ENCODE data around the gene ERH.

Gene ERH

GRCh38 chr14:69356903-69357543 lies 41.1 kb downstream of the ERH start:
- Mint-ChIP-seq H3K27ac (no peak overlapping the region), H3K4me3 (no peak overlapping the region), H3K36me3 (no peaks in the 10 kb centered on the region), H3K27me3 (peaks cover 21% of the 10 kb centered on the region), H3K4me1 (peaks cover 23% of the 10 kb centered on the region), H3K9me3 (no peaks in the 10 kb centered on the region)
- no peak for DNase-seq
- CTCF ChIA-PET = interaction anchor here (0.7 kb wide), 1 partner anchor 10 kb away, joined by 3 read pairs; no protein-coding TSS in a partner anchor

- no peak overlapping the region for H3K27ac Mint-ChIP-seq
Observed at GRCh38 chr14:69355607-69356281, 42.4 kb downstream of the ERH start.

GRCh38 chr14:69355154-69355597 lies 42.9 kb downstream of the ERH start:
- CTCF ChIA-PET = interaction anchor here (1.1 kb wide), 1 partner anchor 42 kb away, joined by 3 read pairs; no protein-coding TSS in a partner anchor
- Mint-ChIP-seq H3K4me3 (no peak overlapping the region), H3K36me3 (no peaks in the 10 kb centered on the region), H3K27ac (peak overlapping the region; percentile 93), H3K9me3 (no peaks in the 10 kb centered on the region), H3K4me1 (peaks cover 23% of the 10 kb centered on the region), H3K27me3 (peaks cover 24% of the 10 kb centered on the region)
- no peak for DNase-seq

More at GRCh38 chr14:69355607-69356281, 42.4 kb downstream of the ERH start:
- no peaks in the 10 kb centered on the region for H3K9me3 Mint-ChIP-seq
- CTCF ChIA-PET = interaction anchor here (1.1 kb wide), 1 partner anchor 41 kb away, joined by 3 read pairs; no protein-coding TSS in a partner anchor
- no peak overlapping the region for H3K4me3 Mint-ChIP-seq
- H3K27me3 Mint-ChIP-seq = peaks cover 24% of the 10 kb centered on the region
- H3K4me1 Mint-ChIP-seq = peaks cover 23% of the 10 kb centered on the region
- no peaks in the 10 kb centered on the region for H3K36me3 Mint-ChIP-seq
- DNase-seq = no peak

GRCh38 chr14:69354383-69355153 lies 43.5 kb downstream of the ERH start:
- H3K27ac Mint-ChIP-seq = peak overlapping the region; percentile 93
- no peaks in the 10 kb centered on the region for H3K9me3 Mint-ChIP-seq
- CTCF ChIA-PET = interaction anchor here (1.1 kb wide), 1 partner anchor 42 kb away, joined by 3 read pairs; no protein-coding TSS in a partner anchor
- H3K36me3 Mint-ChIP-seq = no peaks in the 10 kb centered on the region
- peak; percentile 80 for DNase-seq
- peaks cover 23% of the 10 kb centered on the region for H3K4me1 Mint-ChIP-seq
- H3K27me3 Mint-ChIP-seq = peaks cover 30% of the 10 kb centered on the region
- peak overlapping the region; percentile 46 for H3K4me3 Mint-ChIP-seq

- H3K4me3 Mint-ChIP-seq = no peak overlapping the region
- no peak for DNase-seq
- no peaks in the 10 kb centered on the region for H3K9me3 Mint-ChIP-seq
- H3K27me3 Mint-ChIP-seq = peaks cover 34% of the 10 kb centered on the region
- H3K36me3 Mint-ChIP-seq = no peaks in the 10 kb centered on the region
- CTCF ChIA-PET = no interaction called here
- H3K4me1 Mint-ChIP-seq = peaks cover 23% of the 10 kb centered on the region
- H3K27ac Mint-ChIP-seq = peak overlapping the region; percentile 42
Observed at GRCh38 chr14:69353168-69353567, 44.9 kb downstream of the ERH start.

GRCh38 chr14:69351911-69352310 lies 46.2 kb downstream of the ERH start:
- Mint-ChIP-seq H3K36me3 (no peaks in the 10 kb centered on the region), H3K27ac (no peak overlapping the region), H3K27me3 (peaks cover 32% of the 10 kb centered on the region), H3K9me3 (no peaks in the 10 kb centered on the region), H3K4me1 (peaks cover 23% of the 10 kb centered on the region), H3K4me3 (no peak overlapping the region)
- CTCF ChIA-PET = interaction anchor here (1.4 kb wide), 1 partner anchor 110 kb away, joined by 3 read pairs; no protein-coding TSS in a partner anchor
- no peak for DNase-seq

- H3K9me3 Mint-ChIP-seq = no peaks in the 10 kb centered on the region
- CTCF ChIA-PET = interaction anchor here (1.0 to 1.4 kb wide), 2 partner anchors 44 to 111 kb away, joined by 3 read pairs; no protein-coding TSS in a partner anchor
- peaks cover 37% of the 10 kb centered on the region for H3K27me3 Mint-ChIP-seq
- H3K27ac Mint-ChIP-seq = no peak overlapping the region
- no peak overlapping the region for H3K4me3 Mint-ChIP-seq
- peaks cover 23% of the 10 kb centered on the region for H3K4me1 Mint-ChIP-seq
- DNase-seq = no peak
- no peaks in the 10 kb centered on the region for H3K36me3 Mint-ChIP-seq
Observed at GRCh38 chr14:69351385-69351784, 46.7 kb downstream of the ERH start.

GRCh38 chr14:69350892-69351291 lies 47.2 kb downstream of the ERH start:
- Mint-ChIP-seq H3K27ac (no peak overlapping the region), H3K36me3 (no peaks in the 10 kb centered on the region), H3K4me1 (peaks cover 21% of the 10 kb centered on the region), H3K9me3 (no peaks in the 10 kb centered on the region), H3K27me3 (peaks cover 38% of the 10 kb centered on the region), H3K4me3 (no peak overlapping the region)
- DNase-seq = no peak
- CTCF ChIA-PET = interaction anchor here (0.6 to 1.4 kb wide), 3 partner anchors 45 to 111 kb away, joined by 3 read pairs; no protein-coding TSS in a partner anchor

GRCh38 chr14:69349091-69349777 lies 48.9 kb downstream of the ERH start:
- Mint-ChIP-seq H3K27ac (no peak overlapping the region), H3K4me1 (peaks cover 8% of the 10 kb centered on the region), H3K4me3 (no peak overlapping the region), H3K9me3 (no peaks in the 10 kb centered on the region), H3K27me3 (peaks cover 49% of the 10 kb centered on the region), H3K36me3 (no peaks in the 10 kb centered on the region)
- CTCF ChIA-PET = no interaction called here
- no peak for DNase-seq

- no peaks in the 10 kb centered on the region for H3K9me3 Mint-ChIP-seq
- no peak overlapping the region for H3K27ac Mint-ChIP-seq
- H3K27me3 Mint-ChIP-seq = peaks cover 49% of the 10 kb centered on the region
- no peak overlapping the region for H3K4me3 Mint-ChIP-seq
- H3K36me3 Mint-ChIP-seq = no peaks in the 10 kb centered on the region
- CTCF ChIA-PET = interaction anchor here (0.6 to 1.3 kb wide), 5 partner anchors 11 to 485 kb away, joined by 3 to 4 read pairs (median 3); no protein-coding TSS in a partner anchor
- H3K4me1 Mint-ChIP-seq = no peaks in the 10 kb centered on the region
- DNase-seq = peak; percentile 32
Observed at GRCh38 chr14:69346710-69347109, 51.4 kb downstream of the ERH start.

GRCh38 chr14:69345402-69345801 lies 52.7 kb downstream of the ERH start:
- no peaks in the 10 kb centered on the region for H3K36me3 Mint-ChIP-seq
- H3K4me3 Mint-ChIP-seq = no peak overlapping the region
- CTCF ChIA-PET = interaction anchor here (1.2 kb wide), 1 partner anchor 10 kb away, joined by 3 read pairs; no protein-coding TSS in a partner anchor
- no peak for DNase-seq
- H3K27me3 Mint-ChIP-seq = peaks cover 47% of the 10 kb centered on the region
- H3K9me3 Mint-ChIP-seq = no peaks in the 10 kb centered on the region
- no peak overlapping the region for H3K27ac Mint-ChIP-seq
- H3K4me1 Mint-ChIP-seq = no peaks in the 10 kb centered on the region

GRCh38 chr14:69344171-69344570 lies 53.9 kb downstream of the ERH start:
- Mint-ChIP-seq H3K36me3 (no peaks in the 10 kb centered on the region), H3K27ac (no peak overlapping the region), H3K4me3 (no peak overlapping the region), H3K9me3 (no peaks in the 10 kb centered on the region), H3K27me3 (peaks cover 35% of the 10 kb centered on the region), H3K4me1 (no peaks in the 10 kb centered on the region)
- DNase-seq = no peak
- CTCF ChIA-PET = no interaction called here

GRCh38 chr14:69342928-69343525 lies 55.1 kb downstream of the ERH start:
- peaks cover 37% of the 10 kb centered on the region for H3K27me3 Mint-ChIP-seq
- H3K36me3 Mint-ChIP-seq = no peaks in the 10 kb centered on the region
- no peak overlapping the region for H3K27ac Mint-ChIP-seq
- CTCF ChIA-PET = no interaction called here
- no peak for DNase-seq
- no peaks in the 10 kb centered on the region for H3K4me1 Mint-ChIP-seq
- no peak overlapping the region for H3K4me3 Mint-ChIP-seq
- H3K9me3 Mint-ChIP-seq = no peaks in the 10 kb centered on the region

All from activated naive CD4-positive, alpha-beta T cell treated with anti-CD3 and anti-CD28 coated beads, Interleukin-2, amount 10 ng/mL, durations not matched to agents 7 days and 5 days (primary cell).